ENCODE results near the gene POMP. TPM values are rescaled to one million over a fixed set of nuclear protein-coding genes. Genes with fewer than 3 reads are reported as not detected.

POMP gene
- total RNA-seq, 1 experiment from 2014 or later: 71.4 TPM

GRCh38 chr13:28717170-28717569 lies 58.2 kb downstream of the POMP start:
- BruUV-seq (replicated peaks): no TSS peak
- intact Hi-C loops (cut with micrococcal nuclease; ENCODE audit: unreplicated experiment): no loop called here
- CTCF ChIA-PET: no interaction called here
- no peaks in the 10 kb centered on the region for H3K4me1 Mint-ChIP-seq (ENCODE audit: low read depth, unreplicated experiment)
- peaks cover 9% of the 10 kb centered on the region for H3K36me3 Mint-ChIP-seq (ENCODE audit: insufficient read depth, unreplicated experiment)
- no peaks in the 10 kb centered on the region for H3K9me3 Mint-ChIP-seq (ENCODE audit: low read depth, unreplicated experiment)
- no peak overlapping the region for H3K27ac Mint-ChIP-seq (ENCODE audit: unreplicated experiment)
- TF ChIP-seq CTCF (IDR thresholded peaks at IDR 0.05; ENCODE audit: unreplicated experiment): no peak
- H3K4me3 Mint-ChIP-seq (ENCODE audit: low read depth, unreplicated experiment): no peak overlapping the region
- no peak for DNase-seq
- no peaks in the 10 kb centered on the region for H3K27me3 Mint-ChIP-seq (ENCODE audit: unreplicated experiment)

GRCh38 chr13:28718196-28718542 lies 59.2 kb downstream of the POMP start:
- Mint-ChIP-seq H3K27me3 (ENCODE audit: unreplicated experiment) (no peaks in the 10 kb centered on the region), H3K27ac (ENCODE audit: unreplicated experiment) (no peak overlapping the region), H3K4me1 (ENCODE audit: low read depth, unreplicated experiment) (no peaks in the 10 kb centered on the region), H3K4me3 (ENCODE audit: low read depth, unreplicated experiment) (peak overlapping the region; percentile 77), H3K36me3 (ENCODE audit: insufficient read depth, unreplicated experiment) (peaks cover 9% of the 10 kb centered on the region), H3K9me3 (ENCODE audit: low read depth, unreplicated experiment) (no peaks in the 10 kb centered on the region)
- intact Hi-C loops (cut with micrococcal nuclease; ENCODE audit: unreplicated experiment): no loop called here
- CTCF ChIA-PET: no interaction called here
- no peak for DNase-seq
- TF ChIP-seq CTCF (IDR thresholded peaks at IDR 0.05; ENCODE audit: unreplicated experiment): no peak
- no TSS peak for BruUV-seq (replicated peaks)

- no peaks in the 10 kb centered on the region for H3K9me3 Mint-ChIP-seq (ENCODE audit: low read depth, unreplicated experiment)
- peak; percentile 92 for DNase-seq
- intact Hi-C loops (cut with micrococcal nuclease; ENCODE audit: unreplicated experiment): no loop called here
- no TSS peak for BruUV-seq (replicated peaks)
- peaks cover 9% of the 10 kb centered on the region for H3K36me3 Mint-ChIP-seq (ENCODE audit: insufficient read depth, unreplicated experiment)
- H3K4me3 Mint-ChIP-seq (ENCODE audit: low read depth, unreplicated experiment): peak within 1 kb of the TSS; percentile 77
- no peak within 1 kb of the TSS for H3K27ac Mint-ChIP-seq (ENCODE audit: unreplicated experiment)
- H3K4me1 Mint-ChIP-seq (ENCODE audit: low read depth, unreplicated experiment): no peaks in the 10 kb centered on the region
- CTCF ChIA-PET: no interaction called here
- no peaks in the 10 kb centered on the region for H3K27me3 Mint-ChIP-seq (ENCODE audit: unreplicated experiment)
- TF ChIP-seq CTCF (IDR thresholded peaks at IDR 0.05; ENCODE audit: unreplicated experiment): no peak
Measured at GRCh38 chr13:28718543-28719226, 59.8 kb downstream of the POMP start, which contains the start of gene SLC46A3. TSS of gene SLC46A3 (minus strand) at chr13:28718970. CDS start at chr13:28717998, 972 bp downstream.

GRCh38 chr13:28719227-28720055 lies 60.5 kb downstream of the POMP start:
- Mint-ChIP-seq H3K36me3 (ENCODE audit: insufficient read depth, unreplicated experiment) (peaks cover 9% of the 10 kb centered on the region), H3K4me1 (ENCODE audit: low read depth, unreplicated experiment) (no peaks in the 10 kb centered on the region), H3K27me3 (ENCODE audit: unreplicated experiment) (no peaks in the 10 kb centered on the region), H3K4me3 (ENCODE audit: low read depth, unreplicated experiment) (peak overlapping the region; percentile 77), H3K27ac (ENCODE audit: unreplicated experiment) (no peak overlapping the region), H3K9me3 (ENCODE audit: low read depth, unreplicated experiment) (peaks cover 2% of the 10 kb centered on the region)
- DNase-seq: no peak
- TF ChIP-seq CTCF (IDR thresholded peaks at IDR 0.05; ENCODE audit: unreplicated experiment): no peak
- BruUV-seq (replicated peaks): no TSS peak
- CTCF ChIA-PET: no interaction called here
- intact Hi-C loops (cut with micrococcal nuclease; ENCODE audit: unreplicated experiment): no loop called here
